T-helper 2 cell treated with Interferon-gamma antibody and Interleukin-4, amounts not matched to agents 100 ng/mL and 5 ng/mL, for 36 hours (primary cell): ENCODE data around the gene DDX1. TPM values are rescaled to one million over a fixed set of nuclear protein-coding genes. Genes with fewer than 3 reads are reported as not detected.

Experiments
- intact Hi-C: fragments of 100-400 bp; cut with micrococcal nuclease; formaldehyde crosslinking; loops from one replicate; pipeline ENCODE4 v1.15.1; 2023
- total RNA-seq: library from RNA; stranded (reverse); gene quantifications from 2 replicates; pipeline ENCODE4 v1.2.3, GENCODE V29; 2022

DDX1 gene
- total RNA-seq, 1 donor from 2014 or later: 71.3 TPM

GRCh38 chr2:15561574-15562344, 29.9 kb upstream of the DDX1 start:
- intact Hi-C loops: loop anchor here (1.0 to 5.0 kb wide), 5 partner anchors 30 to 419 kb away; partner anchors contain the start of gene DDX1

- intact Hi-C loops: loop anchor here (5.0 kb wide), 2 partner anchors 175 to 250 kb away; no protein-coding TSS in a partner anchor
Observed at GRCh38 chr2:15562354-15563031, 29.2 kb upstream of the DDX1 start.

GRCh38 chr2:15563227-15564100, 28.2 kb upstream of the DDX1 start:
- intact Hi-C loops: loop anchor here (5.0 kb wide), 2 partner anchors 176 to 251 kb away; no protein-coding TSS in a partner anchor

GRCh38 chr2:15565392-15565791, 26.3 kb upstream of the DDX1 start:
- intact Hi-C loops: no loop called here

- intact Hi-C loops: no loop called here
Observed at GRCh38 chr2:15565994-15566671, 25.5 kb upstream of the DDX1 start.

- intact Hi-C loops: no loop called here
Observed at GRCh38 chr2:15566912-15567311, 24.8 kb upstream of the DDX1 start.

GRCh38 chr2:15568874-15569273, 22.8 kb upstream of the DDX1 start:
- intact Hi-C loops: no loop called here

GRCh38 chr2:15570104-15570503, 21.6 kb upstream of the DDX1 start:
- intact Hi-C loops: no loop called here

GRCh38 chr2:15571729-15572128, 19.9 kb upstream of the DDX1 start:
- intact Hi-C loops: no loop called here

GRCh38 chr2:15577071-15577735, 14.5 kb upstream of the DDX1 start:
- intact Hi-C loops: loop anchor here (1.0 to 2.0 kb wide), 2 partner anchors 146 to 674 kb away; no protein-coding TSS in a partner anchor

- intact Hi-C loops: no loop called here
Observed at GRCh38 chr2:15579641-15580040, 12.0 kb upstream of the DDX1 start.

- intact Hi-C loops: no loop called here
Observed at GRCh38 chr2:15580451-15580850, 11.2 kb upstream of the DDX1 start.

- intact Hi-C loops: no loop called here
Observed at GRCh38 chr2:15582710-15583357, 8.8 kb upstream of the DDX1 start.

GRCh38 chr2:15583826-15584225, 7.8 kb upstream of the DDX1 start:
- intact Hi-C loops: no loop called here

- intact Hi-C loops: no loop called here
Observed at GRCh38 chr2:15584316-15584715, 7.4 kb upstream of the DDX1 start.

- intact Hi-C loops: no loop called here
Observed at GRCh38 chr2:15584767-15585469, 6.8 kb upstream of the DDX1 start.

GRCh38 chr2:15588329-15588919, 3.2 kb upstream of the DDX1 start:
- intact Hi-C loops: no loop called here

- intact Hi-C loops: loop anchor here (1.0 to 2.0 kb wide), 3 partner anchors 30 to 449 kb away; partner anchors contain the start of gene NBAS
Observed at GRCh38 chr2:15591373-15591691, 336 bp upstream of the DDX1 start.

- intact Hi-C loops: no loop called here
Observed at GRCh38 chr2:15593327-15593705, 1.6 kb downstream of the DDX1 start.
